Caco-2 (cell line): ENCODE measurements around the gene PNPLA7. TPM values are rescaled to one million over a fixed set of nuclear protein-coding genes. Genes with fewer than 3 reads are reported as not detected.

Experiments
- BruUV-seq: library from RNA; stranded (reverse); fragments of 400-500 nt; replicated peaks from 2 replicates; lab custom pipeline; 2021; lab: Mats Ljungman, UMichigan
- CTCF ChIA-PET: fragments of 300-600 bp; sonication (Branson Sonifier 250); formaldehyde crosslinking; loops from one replicate; lab custom pipeline; 2022; ENCODE audit warnings: antibody characterized with exemption; lab: Charles Lee
- POLR2A ChIA-PET: fragments of 300-600 bp; sonication (Branson Sonifier 250); formaldehyde crosslinking; loops from one replicate; lab custom pipeline; 2022; ENCODE audit warnings: antibody characterized with exemption; lab: Charles Lee
- DNase-seq, 2 experiments: peaks; one replicate each; pipeline versions ENCODE4 v3.0.0 to v3.0.0-alpha.2; 2020 to 2022
- H3K27me3 ChIP-seq: replicated peaks from 2 replicates; pipeline ENCODE4 v1.6.0; 2011; ENCODE audit warnings: low read length; ENCODE audit not compliant: control insufficient read depth, insufficient read depth
- H3K36me3 ChIP-seq: 2 replicates; pipeline ENCODE4 v1.5.1; 2011; ENCODE audit warnings: low read length; ENCODE audit not compliant: control insufficient read depth, insufficient read depth
- H3K4me1 ChIP-seq: fragments of 250-450 bp; sonication (Bioruptor Pico); 2 replicates; pipeline ENCODE4 v1.5.1; 2020; ENCODE audit warnings: mild to moderate bottlenecking
- H3K4me3 ChIP-seq: 2 replicates; pipeline ENCODE4 v1.5.1; 2011; ENCODE audit warnings: low read depth, mild to moderate bottlenecking, control low read depth, low read length
- H3K9me3 ChIP-seq: fragments of 250-450 bp; sonication (Bioruptor Pico); 2 replicates; pipeline ENCODE4 v1.5.1; 2020; ENCODE audit warnings: mild to moderate bottlenecking, moderate library complexity
- H3K27ac Mint-ChIP-seq: one replicate; pipeline ENCODE4 v1.8.0; 2022; ENCODE audit warnings: mixed read lengths; ENCODE audit not compliant: unreplicated experiment
- H3K27me3 Mint-ChIP-seq: one replicate; pipeline ENCODE4 v1.8.0; 2022; ENCODE audit warnings: mixed read lengths; ENCODE audit not compliant: insufficient read depth, unreplicated experiment
- H3K36me3 Mint-ChIP-seq: one replicate; pipeline ENCODE4 v1.8.0; 2022; ENCODE audit warnings: mild to moderate bottlenecking, mixed read lengths; ENCODE audit not compliant: insufficient read depth, unreplicated experiment
- H3K4me1 Mint-ChIP-seq: one replicate; pipeline ENCODE4 v1.8.0; 2022; ENCODE audit warnings: low read depth, mixed read lengths; ENCODE audit not compliant: unreplicated experiment
- H3K4me3 Mint-ChIP-seq: one replicate; pipeline ENCODE4 v1.8.0; 2022; ENCODE audit warnings: mild to moderate bottlenecking, moderate library complexity, mixed read lengths; ENCODE audit not compliant: unreplicated experiment
- H3K9me3 Mint-ChIP-seq: one replicate; pipeline ENCODE4 v1.8.0; 2022; ENCODE audit warnings: mixed read lengths; ENCODE audit not compliant: unreplicated experiment
- intact Hi-C: fragments of 100-400 bp; cut with micrococcal nuclease; formaldehyde crosslinking; loops from one replicate; pipeline ENCODE4 v1.10.0; 2022; ENCODE audit not compliant: unreplicated experiment
- total RNA-seq: library from RNA; stranded (reverse); gene quantifications from 2 replicates; pipeline ENCODE4 v1.2.3, GENCODE V29; 2022
- TF ChIP-seq, protein P1 (sequence below), 2 experiments: fragments of 200-600 bp in 1 of 2; IDR thresholded peaks; 1 replicate in 1 of 2; 2 replicates in 1 of 2; pipeline versions ENCODE4 v1.5.1 to v1.8.0; 2011 to 2022; ENCODE audit warnings: antibody characterized with exemption in 1 of 2, control low read depth in 1 of 2, inconsistent platforms in 1 of 2, low read depth in 1 of 2, low read length in 1 of 2, mild to moderate bottlenecking in 1 of 2, moderate library complexity in 1 of 2; ENCODE audit not compliant: insufficient read depth in 1 of 2, severe bottlenecking in 1 of 2, unreplicated experiment in 1 of 2

Gene PNPLA7
- total RNA-seq, 1 experiment from 2014 or later: 1.8 TPM

DNA sequence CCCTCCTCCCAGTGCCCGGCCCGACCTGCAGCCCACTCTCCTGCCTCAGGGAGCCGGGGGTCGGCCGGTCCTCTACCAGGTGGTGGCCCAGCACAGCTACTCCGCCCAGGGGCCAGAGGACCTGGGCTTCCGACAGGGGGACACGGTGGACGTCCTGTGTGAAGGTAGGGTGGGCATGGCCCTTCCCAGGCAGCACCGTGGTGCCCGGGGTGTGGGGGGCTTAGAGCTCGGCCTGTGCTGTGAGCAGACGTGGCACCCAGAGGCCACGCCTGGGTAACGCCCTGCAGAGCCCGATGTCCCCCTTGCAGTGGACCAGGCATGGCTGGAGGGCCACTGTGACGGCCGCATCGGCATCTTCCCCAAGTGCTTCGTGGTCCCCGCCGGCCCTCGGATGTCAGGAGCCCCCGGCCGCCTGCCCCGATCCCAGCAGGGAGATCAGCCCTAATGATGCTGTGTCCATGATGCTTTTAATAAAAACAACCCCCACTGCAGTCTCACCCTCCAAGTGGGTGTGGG lies 116.2 kb downstream of the PNPLA7 start:
- H3K4me1 Mint-ChIP-seq: no peaks in the 10 kb centered on the region
- H3K27me3 Mint-ChIP-seq: no peaks in the 10 kb centered on the region
- ChIA-PET CTCF (interaction anchor here (0.6 kb wide), 1 partner anchor 151 kb away, joined by 7 read pairs; no protein-coding TSS in a partner anchor), POLR2A (no interaction called here)
- no peak overlapping the region for H3K4me3 Mint-ChIP-seq
- no peak overlapping the region for H3K27ac Mint-ChIP-seq
- peaks cover 22% of the 10 kb centered on the region for H3K36me3 Mint-ChIP-seq
- no peaks in the 10 kb centered on the region for H3K9me3 ChIP-seq
- peaks cover 11% of the 10 kb centered on the region for H3K4me1 ChIP-seq
- BruUV-seq: no TSS peak
- H3K9me3 Mint-ChIP-seq: no peaks in the 10 kb centered on the region
- intact Hi-C loops: no loop called here
- no peaks in the 10 kb centered on the region for H3K36me3 ChIP-seq
- DNase-seq: no peak
- TF ChIP-seq, protein P1, sequence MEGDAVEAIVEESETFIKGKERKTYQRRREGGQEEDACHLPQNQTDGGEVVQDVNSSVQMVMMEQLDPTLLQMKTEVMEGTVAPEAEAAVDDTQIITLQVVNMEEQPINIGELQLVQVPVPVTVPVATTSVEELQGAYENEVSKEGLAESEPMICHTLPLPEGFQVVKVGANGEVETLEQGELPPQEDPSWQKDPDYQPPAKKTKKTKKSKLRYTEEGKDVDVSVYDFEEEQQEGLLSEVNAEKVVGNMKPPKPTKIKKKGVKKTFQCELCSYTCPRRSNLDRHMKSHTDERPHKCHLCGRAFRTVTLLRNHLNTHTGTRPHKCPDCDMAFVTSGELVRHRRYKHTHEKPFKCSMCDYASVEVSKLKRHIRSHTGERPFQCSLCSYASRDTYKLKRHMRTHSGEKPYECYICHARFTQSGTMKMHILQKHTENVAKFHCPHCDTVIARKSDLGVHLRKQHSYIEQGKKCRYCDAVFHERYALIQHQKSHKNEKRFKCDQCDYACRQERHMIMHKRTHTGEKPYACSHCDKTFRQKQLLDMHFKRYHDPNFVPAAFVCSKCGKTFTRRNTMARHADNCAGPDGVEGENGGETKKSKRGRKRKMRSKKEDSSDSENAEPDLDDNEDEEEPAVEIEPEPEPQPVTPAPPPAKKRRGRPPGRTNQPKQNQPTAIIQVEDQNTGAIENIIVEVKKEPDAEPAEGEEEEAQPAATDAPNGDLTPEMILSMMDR (IDR thresholded peaks at IDR 0.05; ENCODE audit: insufficient read depth in 1 of 2, low read depth in 1 of 2, low read length in 1 of 2, severe bottlenecking in 1 of 2, unreplicated experiment in 1 of 2): no peak
- no peak overlapping the region for H3K4me3 ChIP-seq
- H3K27me3 ChIP-seq: no peaks in the 10 kb centered on the region

DNA sequence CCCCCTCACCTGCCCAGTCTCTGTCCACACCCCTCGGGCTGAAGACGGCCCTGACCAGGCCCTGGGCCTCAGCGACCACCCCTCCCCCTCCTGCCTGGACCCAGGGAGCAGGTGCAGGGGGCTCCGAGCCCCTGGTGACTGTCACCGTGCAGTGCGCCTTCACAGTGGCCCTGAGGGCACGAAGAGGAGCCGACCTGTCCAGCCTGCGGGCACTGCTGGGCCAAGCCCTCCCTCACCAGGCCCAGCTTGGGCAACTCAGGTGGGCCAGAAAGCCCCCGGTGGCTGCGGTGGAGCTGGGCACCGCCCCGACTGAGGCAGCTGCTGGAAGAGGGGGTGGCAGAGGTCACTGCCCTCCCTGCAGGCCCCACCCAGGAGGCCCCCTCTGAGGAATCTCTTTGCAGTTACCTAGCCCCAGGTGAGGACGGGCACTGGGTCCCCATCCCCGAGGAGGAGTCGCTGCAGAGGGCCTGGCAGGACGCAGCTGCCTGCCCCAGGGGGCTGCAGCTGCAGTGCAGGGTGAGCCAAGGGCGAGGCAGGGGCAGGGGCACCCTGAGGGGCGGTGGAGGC lies 116.8 kb downstream of the PNPLA7 start:
- no peaks in the 10 kb centered on the region for H3K36me3 ChIP-seq
- H3K4me3 ChIP-seq: no peak overlapping the region
- TF ChIP-seq, protein P1 (IDR thresholded peaks at IDR 0.05; ENCODE audit: insufficient read depth in 1 of 2, low read depth in 1 of 2, low read length in 1 of 2, severe bottlenecking in 1 of 2, unreplicated experiment in 1 of 2): no peak
- POLR2A ChIA-PET: no interaction called here
- Mint-ChIP-seq H3K9me3 (no peaks in the 10 kb centered on the region), H3K36me3 (peaks cover 19% of the 10 kb centered on the region), H3K4me3 (no peak overlapping the region), H3K27ac (no peak overlapping the region), H3K4me1 (no peaks in the 10 kb centered on the region), H3K27me3 (no peaks in the 10 kb centered on the region)
- no peaks in the 10 kb centered on the region for H3K9me3 ChIP-seq
- H3K27me3 ChIP-seq: no peaks in the 10 kb centered on the region
- H3K4me1 ChIP-seq: peaks cover 11% of the 10 kb centered on the region
- intact Hi-C loops: no loop called here
- no TSS peak for BruUV-seq
- CTCF ChIA-PET: interaction anchor here (0.6 kb wide), 1 partner anchor 152 kb away, joined by 7 read pairs; no protein-coding TSS in a partner anchor
- DNase-seq: no peak

DNA sequence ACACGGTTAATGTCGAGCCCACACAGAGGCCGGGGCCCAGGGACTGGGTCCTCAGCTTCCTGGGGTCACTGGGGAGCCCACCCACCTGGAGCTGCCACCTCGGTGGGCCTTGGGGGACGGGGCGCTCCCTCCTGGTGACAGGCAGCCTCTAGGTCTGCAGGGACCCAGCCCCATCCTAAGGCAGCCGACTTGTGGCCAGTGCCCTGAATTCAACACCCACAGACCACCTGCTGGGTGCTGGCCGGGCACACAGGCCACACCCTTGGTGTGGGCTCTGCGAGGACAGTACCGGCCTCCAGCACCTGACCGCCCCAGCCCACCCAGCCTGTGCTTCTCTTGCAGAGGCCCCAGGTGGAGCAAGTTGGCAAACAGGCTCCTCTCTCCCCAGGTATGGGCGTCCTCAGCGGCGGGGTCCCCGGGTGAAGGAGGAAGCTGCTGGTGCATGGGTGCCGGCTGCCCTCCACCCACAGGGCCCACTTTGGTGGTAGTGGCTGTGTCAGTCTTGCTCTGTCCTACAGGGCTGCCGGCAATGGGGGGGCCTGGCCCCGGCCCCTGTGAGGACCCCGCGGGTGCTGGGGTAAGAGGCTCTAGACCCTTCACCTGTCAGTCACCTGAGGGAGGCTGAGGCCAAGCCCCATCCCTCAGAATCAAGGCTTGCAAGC lies 117.4 kb downstream of the PNPLA7 start:
- DNase-seq: no peak
- no peak overlapping the region for H3K27ac Mint-ChIP-seq
- H3K9me3 Mint-ChIP-seq: no peaks in the 10 kb centered on the region
- POLR2A ChIA-PET: interaction anchor here (0.5 kb wide), 1 partner anchor 125 kb away, joined by 3 read pairs; no protein-coding TSS in a partner anchor
- H3K4me1 Mint-ChIP-seq: no peaks in the 10 kb centered on the region
- no peaks in the 10 kb centered on the region for H3K36me3 ChIP-seq
- H3K4me1 ChIP-seq: peaks cover 11% of the 10 kb centered on the region
- no TSS peak for BruUV-seq
- no peaks in the 10 kb centered on the region for H3K27me3 ChIP-seq
- intact Hi-C loops: no loop called here
- H3K27me3 Mint-ChIP-seq: no peaks in the 10 kb centered on the region
- no peaks in the 10 kb centered on the region for H3K9me3 ChIP-seq
- CTCF ChIA-PET: no interaction called here
- no peak overlapping the region for H3K4me3 ChIP-seq
- peaks cover 25% of the 10 kb centered on the region for H3K36me3 Mint-ChIP-seq
- no peak overlapping the region for H3K4me3 Mint-ChIP-seq
- TF ChIP-seq, protein P1 (IDR thresholded peaks at IDR 0.05; ENCODE audit: insufficient read depth in 1 of 2, low read depth in 1 of 2, low read length in 1 of 2, severe bottlenecking in 1 of 2, unreplicated experiment in 1 of 2): no peak
